ENCODE data around the gene FOXL1.

Gene FOXL1

GRCh38 chr16:86545954-86546637 is 32.3 kb upstream of the FOXL1 start:
- Histone ChIP-seq H2AK5ac (ENCODE audit: low read length) (no peak overlapping the region), H3K18ac (ENCODE audit: low read length) (no peak overlapping the region), H3K79me1 (ENCODE audit: low read length) (no peaks in the 10 kb centered on the region), H3K56ac (ENCODE audit: low read length) (no peak overlapping the region), H3K4me2 (ENCODE audit: low read length) (no peak overlapping the region), H3K23ac (ENCODE audit: low read length) (no peak overlapping the region), H2BK15ac (replicated peaks; ENCODE audit: low read depth) (no peak overlapping the region), H4K5ac (ENCODE audit: low read length) (no peak overlapping the region), H3K9ac (ENCODE audit: low read length) (no peak overlapping the region), H4K8ac (ENCODE audit: low read depth, low read length) (no peak overlapping the region), H3K27me3 (ENCODE audit: insufficient read depth, low read length, poor library complexity) (no peaks in the 10 kb centered on the region), H3K4me3 (ENCODE audit: low read length) (no peak overlapping the region), H3K27ac (ENCODE audit: low read depth, low read length) (no peak overlapping the region), H3K79me2 (ENCODE audit: control insufficient read depth, insufficient read depth, low read length) (no peaks in the 10 kb centered on the region), H3K4me1 (ENCODE audit: control insufficient read depth, low read depth, low read length) (no peaks in the 10 kb centered on the region), H3K36me3 (ENCODE audit: control insufficient read depth, insufficient read depth, low read length) (no peaks in the 10 kb centered on the region), H3K4ac (ENCODE audit: low read depth, low read length) (no peak overlapping the region), H2BK5ac (ENCODE audit: low read length) (no peak overlapping the region), H2BK120ac (ENCODE audit: low read depth, low read length) (no peak overlapping the region)
- no CpG with 5 or more reads among the region's 19 CpGs for WGBS (ENCODE audit: extremely low coverage, insufficient coverage, low lambda C conversion rate)
- no peak for DNase-seq

GRCh38 chr16:86546638-86547013 is 31.7 kb upstream of the FOXL1 start:
- Histone ChIP-seq H2BK5ac (ENCODE audit: low read length) (no peak overlapping the region), H4K5ac (ENCODE audit: low read length) (no peak overlapping the region), H4K8ac (ENCODE audit: low read depth, low read length) (no peak overlapping the region), H3K27me3 (ENCODE audit: insufficient read depth, low read length, poor library complexity) (no peaks in the 10 kb centered on the region), H3K79me2 (ENCODE audit: control insufficient read depth, insufficient read depth, low read length) (no peaks in the 10 kb centered on the region), H3K79me1 (ENCODE audit: low read length) (no peaks in the 10 kb centered on the region), H3K56ac (ENCODE audit: low read length) (no peak overlapping the region), H3K4me3 (ENCODE audit: low read length) (no peak overlapping the region), H3K9ac (ENCODE audit: low read length) (no peak overlapping the region), H3K4ac (ENCODE audit: low read depth, low read length) (no peak overlapping the region), H2AK5ac (ENCODE audit: low read length) (no peak overlapping the region), H3K36me3 (ENCODE audit: control insufficient read depth, insufficient read depth, low read length) (no peaks in the 10 kb centered on the region), H3K4me2 (ENCODE audit: low read length) (no peak overlapping the region), H3K4me1 (ENCODE audit: control insufficient read depth, low read depth, low read length) (no peaks in the 10 kb centered on the region), H3K18ac (ENCODE audit: low read length) (no peak overlapping the region), H2BK15ac (replicated peaks; ENCODE audit: low read depth) (no peak overlapping the region), H2BK120ac (ENCODE audit: low read depth, low read length) (no peak overlapping the region), H3K23ac (ENCODE audit: low read length) (no peak overlapping the region), H3K27ac (ENCODE audit: low read depth, low read length) (no peak overlapping the region)
- no CpG with 5 or more reads among the region's 8 CpGs for WGBS (ENCODE audit: extremely low coverage, insufficient coverage, low lambda C conversion rate)
- no peak for DNase-seq

GRCh38 chr16:86547286-86547685 is 31.1 kb upstream of the FOXL1 start:
- Histone ChIP-seq H2BK15ac (replicated peaks; ENCODE audit: low read depth) (no peak overlapping the region), H2BK5ac (ENCODE audit: low read length) (no peak overlapping the region), H3K27me3 (ENCODE audit: insufficient read depth, low read length, poor library complexity) (no peaks in the 10 kb centered on the region), H3K23ac (ENCODE audit: low read length) (no peak overlapping the region), H4K8ac (ENCODE audit: low read depth, low read length) (no peak overlapping the region), H3K27ac (ENCODE audit: low read depth, low read length) (no peak overlapping the region), H3K18ac (ENCODE audit: low read length) (no peak overlapping the region), H2AK5ac (ENCODE audit: low read length) (no peak overlapping the region), H3K9ac (ENCODE audit: low read length) (no peak overlapping the region), H3K56ac (ENCODE audit: low read length) (no peak overlapping the region), H3K4me3 (ENCODE audit: low read length) (no peak overlapping the region), H3K4me2 (ENCODE audit: low read length) (no peak overlapping the region), H2BK120ac (ENCODE audit: low read depth, low read length) (no peak overlapping the region), H4K5ac (ENCODE audit: low read length) (no peak overlapping the region), H3K79me2 (ENCODE audit: control insufficient read depth, insufficient read depth, low read length) (no peaks in the 10 kb centered on the region), H3K36me3 (ENCODE audit: control insufficient read depth, insufficient read depth, low read length) (no peaks in the 10 kb centered on the region), H3K4ac (ENCODE audit: low read depth, low read length) (no peak overlapping the region), H3K79me1 (ENCODE audit: low read length) (no peaks in the 10 kb centered on the region), H3K4me1 (ENCODE audit: control insufficient read depth, low read depth, low read length) (no peaks in the 10 kb centered on the region)
- DNase-seq: no peak
- no CpG with 5 or more reads among the region's 11 CpGs for WGBS (ENCODE audit: extremely low coverage, insufficient coverage, low lambda C conversion rate)

GRCh38 chr16:86549076-86549892 is 29.1 kb upstream of the FOXL1 start:
- no peaks in the 10 kb centered on the region for H3K79me2 ChIP-seq (ENCODE audit: control insufficient read depth, insufficient read depth, low read length)
- H3K56ac ChIP-seq (ENCODE audit: low read length): no peak overlapping the region
- no peak overlapping the region for H4K8ac ChIP-seq (ENCODE audit: low read depth, low read length)
- H3K36me3 ChIP-seq (ENCODE audit: control insufficient read depth, insufficient read depth, low read length): no peaks in the 10 kb centered on the region
- H2BK5ac ChIP-seq (ENCODE audit: low read length): no peak overlapping the region
- H2BK15ac ChIP-seq (replicated peaks; ENCODE audit: low read depth): no peak overlapping the region
- no peak overlapping the region for H3K18ac ChIP-seq (ENCODE audit: low read length)
- no peaks in the 10 kb centered on the region for H3K27me3 ChIP-seq (ENCODE audit: insufficient read depth, low read length, poor library complexity)
- H3K4me1 ChIP-seq (ENCODE audit: control insufficient read depth, low read depth, low read length): no peaks in the 10 kb centered on the region
- no peak for DNase-seq
- H2AK5ac ChIP-seq (ENCODE audit: low read length): no peak overlapping the region
- H3K4me3 ChIP-seq (ENCODE audit: low read length): no peak overlapping the region
- no peak overlapping the region for H2BK120ac ChIP-seq (ENCODE audit: low read depth, low read length)
- H3K4ac ChIP-seq (ENCODE audit: low read depth, low read length): no peak overlapping the region
- no peak overlapping the region for H4K5ac ChIP-seq (ENCODE audit: low read length)
- H3K27ac ChIP-seq (ENCODE audit: low read depth, low read length): no peak overlapping the region
- no peak overlapping the region for H3K4me2 ChIP-seq (ENCODE audit: low read length)
- H3K23ac ChIP-seq (ENCODE audit: low read length): no peak overlapping the region
- peaks cover under 1% of the 10 kb centered on the region for H3K79me1 ChIP-seq (ENCODE audit: low read length)
- H3K9ac ChIP-seq (ENCODE audit: low read length): no peak overlapping the region
- no CpG with 5 or more reads among the region's 8 CpGs for WGBS (ENCODE audit: extremely low coverage, insufficient coverage, low lambda C conversion rate)

- H3K79me1 ChIP-seq (ENCODE audit: low read length): peaks cover 2% of the 10 kb centered on the region
- H3K18ac ChIP-seq (ENCODE audit: low read length): no peak overlapping the region
- H4K8ac ChIP-seq (ENCODE audit: low read depth, low read length): no peak overlapping the region
- H3K79me2 ChIP-seq (ENCODE audit: control insufficient read depth, insufficient read depth, low read length): no peaks in the 10 kb centered on the region
- H3K27me3 ChIP-seq (ENCODE audit: insufficient read depth, low read length, poor library complexity): no peaks in the 10 kb centered on the region
- H3K4me1 ChIP-seq (ENCODE audit: control insufficient read depth, low read depth, low read length): no peaks in the 10 kb centered on the region
- H3K4ac ChIP-seq (ENCODE audit: low read depth, low read length): no peak overlapping the region
- H3K4me2 ChIP-seq (ENCODE audit: low read length): no peak overlapping the region
- no peaks in the 10 kb centered on the region for H3K36me3 ChIP-seq (ENCODE audit: control insufficient read depth, insufficient read depth, low read length)
- no peak overlapping the region for H3K4me3 ChIP-seq (ENCODE audit: low read length)
- H2BK5ac ChIP-seq (ENCODE audit: low read length): no peak overlapping the region
- no CpG with 5 or more reads among the region's 7 CpGs for WGBS (ENCODE audit: extremely low coverage, insufficient coverage, low lambda C conversion rate)
- no peak overlapping the region for H2BK120ac ChIP-seq (ENCODE audit: low read depth, low read length)
- H2AK5ac ChIP-seq (ENCODE audit: low read length): no peak overlapping the region
- H3K9ac ChIP-seq (ENCODE audit: low read length): no peak overlapping the region
- H3K56ac ChIP-seq (ENCODE audit: low read length): no peak overlapping the region
- no peak for DNase-seq
- H2BK15ac ChIP-seq (replicated peaks; ENCODE audit: low read depth): no peak overlapping the region
- H4K5ac ChIP-seq (ENCODE audit: low read length): no peak overlapping the region
- H3K23ac ChIP-seq (ENCODE audit: low read length): no peak overlapping the region
- H3K27ac ChIP-seq (ENCODE audit: low read depth, low read length): no peak overlapping the region
Measured at GRCh38 chr16:86549893-86550190, 28.5 kb upstream of the FOXL1 start.

Data from mesendoderm (in vitro differentiated cells).